Endothelial cell of umbilical vein (primary cell): ENCODE data around the gene DPP6. TPM values are rescaled to one million over a fixed set of nuclear protein-coding genes. Genes with fewer than 3 reads are reported as not detected.

ENCODE experiments used
- BruUV-seq: library from RNA; stranded (reverse); fragments of 400-500 nt; replicated peaks from 2 replicates; lab custom pipeline; 2021; lab: Mats Ljungman, UMichigan
- CTCF ChIA-PET: fragments of 300-600, 350-600 bp; sonication (Branson Sonifier 250); formaldehyde crosslinking; loops from one replicate; lab custom pipeline; 2021; ENCODE audit warnings: antibody characterized with exemption, inconsistent platforms; lab: Charles Lee
- POLR2A ChIA-PET: fragments of 300-600, 350-600 bp; sonication (Branson Sonifier 250); formaldehyde crosslinking; loops from one replicate; lab custom pipeline; 2021; ENCODE audit warnings: antibody characterized with exemption, inconsistent platforms; lab: Charles Lee
- DNase-seq: peaks from one replicate; pipeline ENCODE4 v3.0.0-alpha.2; 2011; ENCODE audit warnings: low read depth, low spot score
- FAIRE-seq: peaks from 2 replicates; lab custom pipeline; 2011; peaks lifted over from hg19 to GRCh38; lab: Jason Lieb, UNC
- H2AFZ ChIP-seq: 2 replicates; pipeline ENCODE4 v1.6.0; 2012; ENCODE audit warnings: low read depth, low read length, control low read depth, inconsistent platforms
- H3K27ac ChIP-seq: 2 replicates; pipeline ENCODE4 v1.5.1; 2011; ENCODE audit warnings: low read depth, mild to moderate bottlenecking, control low read depth, low read length, moderate library complexity; ENCODE audit not compliant: insufficient read depth
- H3K27me3 ChIP-seq, 2 experiments: 2 replicates each; pipeline versions ENCODE4 v1.6.0 to v1.6.1; 2011; ENCODE audit warnings: low read length in 2 of 2, mixed read lengths in 1 of 2; ENCODE audit not compliant: control insufficient read depth in 2 of 2, insufficient read depth in 2 of 2
- H3K36me3 ChIP-seq, 2 experiments: 2 replicates in 1 of 2; 3 replicates in 1 of 2; pipeline ENCODE4 v1.5.1; 2011; ENCODE audit warnings: low read length in 2 of 2, mild to moderate bottlenecking in 1 of 2, moderate library complexity in 1 of 2; ENCODE audit not compliant: control insufficient read depth in 2 of 2, insufficient read depth in 2 of 2; ENCODE audit errors: extremely low read depth in 1 of 2
- H3K4me1 ChIP-seq: 3 replicates; pipeline ENCODE4 v1.5.1; 2011; ENCODE audit warnings: mild to moderate bottlenecking, low read length; ENCODE audit not compliant: control insufficient read depth, insufficient read depth; ENCODE audit errors: extremely low read depth
- H3K4me2 ChIP-seq: 2 replicates; pipeline ENCODE4 v1.6.1; 2011; ENCODE audit warnings: low read length, control low read depth, mixed read lengths; ENCODE audit not compliant: insufficient read depth
- H3K4me3 ChIP-seq, 3 experiments: fragments of 200-600 bp in 1 of 3; sonication (generic), shearing (Covaris generic) in 1 of 3; replicated peaks in 1 of 3; 2 replicates each; pipeline ENCODE4 v1.5.1; 2011 to 2016; ENCODE audit warnings: control low read depth in 3 of 3, low read length in 3 of 3, mild to moderate bottlenecking in 2 of 3, inconsistent platforms in 1 of 3, low read depth in 1 of 3, moderate library complexity in 1 of 3; ENCODE audit not compliant: insufficient read depth in 1 of 3
- H3K79me2 ChIP-seq: 2 replicates; pipeline ENCODE4 v1.6.0; 2012; ENCODE audit warnings: low read length, inconsistent platforms; ENCODE audit not compliant: control insufficient read depth, insufficient read depth
- H3K9ac ChIP-seq: replicated peaks from 2 replicates; pipeline ENCODE3; 2011; ENCODE audit warnings: low read length, control low read depth; ENCODE audit not compliant: insufficient read depth; ENCODE audit errors: extremely low read depth
- H3K9me1 ChIP-seq: replicated peaks from 3 replicates; pipeline ENCODE4 v1.6.0; 2011; ENCODE audit warnings: mild to moderate bottlenecking, low read length; ENCODE audit not compliant: control insufficient read depth, insufficient read depth; ENCODE audit errors: extremely low read depth
- H3K9me3 ChIP-seq: replicated peaks from 2 replicates; pipeline ENCODE4 v1.5.1; 2012; ENCODE audit warnings: low read length, inconsistent platforms; ENCODE audit not compliant: control insufficient read depth, insufficient read depth
- H4K20me1 ChIP-seq: replicated peaks from 2 replicates; pipeline ENCODE3; 2011; ENCODE audit warnings: mild to moderate bottlenecking, low read length; ENCODE audit not compliant: control insufficient read depth, insufficient read depth; ENCODE audit errors: extremely low read depth
- EZH2 ChIP-seq: IDR thresholded peaks from 2 replicates; pipeline ENCODE4 v1.6.1; 2012; ENCODE audit warnings: borderline replicate concordance, low read depth, mild to moderate bottlenecking, moderate library complexity, low read length, inconsistent platforms; ENCODE audit not compliant: severe bottlenecking
- FOS ChIP-seq: IDR thresholded peaks from 2 replicates; pipeline ENCODE4 v1.6.1; 2011; ENCODE audit warnings: mild to moderate bottlenecking, low read length, moderate library complexity, borderline replicate concordance; ENCODE audit not compliant: insufficient read depth
- GATA2 ChIP-seq: IDR thresholded peaks from 2 replicates; pipeline ENCODE4 v1.7.0; 2011; ENCODE audit warnings: low read depth, mild to moderate bottlenecking, moderate library complexity, mixed read lengths, low read length; ENCODE audit not compliant: insufficient read length, insufficient read depth
- JUN ChIP-seq: IDR thresholded peaks from 2 replicates; pipeline ENCODE4 v1.6.1; 2011; ENCODE audit warnings: borderline replicate concordance, low read depth; ENCODE audit not compliant: insufficient read length, insufficient read depth
- MYC ChIP-seq: IDR thresholded peaks from one replicate; pipeline ENCODE4 v1.6.1; 2011; ENCODE audit warnings: mild to moderate bottlenecking, low read depth, low read length
- POLR2A ChIP-seq: IDR thresholded peaks from 2 replicates; pipeline ENCODE4 v1.6.1; 2012; ENCODE audit warnings: low read depth, mild to moderate bottlenecking, control low read depth, low read length
- POLR2AphosphoS5 ChIP-seq: IDR thresholded peaks from 2 replicates; pipeline ENCODE4 v1.6.1; 2012; ENCODE audit warnings: low read depth, mild to moderate bottlenecking, control low read depth, low read length, moderate library complexity; ENCODE audit not compliant: insufficient read depth
- dilution Hi-C: fragments of 300-500 bp; cut with MboI; formaldehyde crosslinking; loops from one replicate; pipeline ENCODE4 v1.15.0; 2019; ENCODE audit warnings: low sequenced_read_pairs; ENCODE audit not compliant: extremely low pct_ligation_motif_present
- intact Hi-C: fragments of 100-400 bp; cut with micrococcal nuclease; formaldehyde crosslinking; loops from one replicate; pipeline ENCODE4 v1.10.0; 2022
- polyA plus RNA-seq, 4 experiments: library from polyadenylated mRNA; depleted of rRNA in 3 of 4; stranded (reverse) in 3 of 4; unstranded in 1 of 4; fragments of >200 nt; gene quantifications; 2 replicates each; pipeline versions ENCODE4 v1.2.1 to v1.2.3, GENCODE V29; 2011 to 2012; ENCODE audit warnings: missing spikeins in 1 of 4
- total RNA-seq: library from RNA; stranded (reverse); gene quantifications from 2 replicates; pipeline ENCODE4 v1.2.3, GENCODE V29; 2021
- TF ChIP-seq, protein P1 (sequence below), 2 donors: IDR thresholded peaks; 1 replicate in 1 of 2; 2 replicates in 1 of 2; pipeline ENCODE4 v1.5.1; 2011; ENCODE audit warnings: low read length in 2 of 2, mild to moderate bottlenecking in 2 of 2, moderate library complexity in 2 of 2, control low read depth in 1 of 2, inconsistent platforms in 1 of 2, low read depth in 1 of 2; ENCODE audit not compliant: insufficient read depth in 1 of 2; ENCODE audit errors: extremely low read depth in 1 of 2
- TF ChIP-seq, protein P2 (sequence below): IDR thresholded peaks from 2 replicates; pipeline ENCODE4 v1.6.1; 2011; ENCODE audit not compliant: insufficient read depth, insufficient read length

The DPP6 gene
- total and polyA plus RNA-seq, 2 donors (not counting 3 experiments of a cell fraction or from before 2014, with no cell fraction given) = not detected

DNA sequence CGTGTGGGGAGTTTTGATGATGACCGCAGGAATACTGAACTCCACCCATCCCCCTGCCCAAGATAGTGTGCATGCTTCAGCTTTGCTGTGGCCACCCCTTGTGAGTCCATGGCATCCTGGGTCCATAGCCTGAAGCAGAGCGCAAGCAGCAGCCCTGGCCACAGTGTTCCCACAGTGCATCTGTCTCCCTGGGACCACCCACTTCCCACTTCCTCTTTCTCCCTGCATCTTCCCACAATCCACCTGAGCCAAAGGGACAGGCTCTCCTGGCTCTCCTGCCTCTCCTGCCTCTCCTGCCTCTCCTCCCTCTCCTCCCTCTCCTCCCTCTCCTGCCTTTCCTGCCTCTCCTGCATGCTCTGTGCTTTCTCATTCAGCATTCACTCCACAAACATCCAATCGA lies 800.0 kb downstream of the DPP6 start:
- DNase-seq = no peak
- H3K4me3 ChIP-seq = no peak overlapping the region
- no peak overlapping the region for H3K27ac ChIP-seq
- TF ChIP-seq JUN (no peak), FOS (no peak), MYC (no peak), POLR2AphosphoS5 (no peak), POLR2A (no peak), GATA2 (no peak), EZH2 (no peak)
- TF ChIP-seq, protein P1, sequence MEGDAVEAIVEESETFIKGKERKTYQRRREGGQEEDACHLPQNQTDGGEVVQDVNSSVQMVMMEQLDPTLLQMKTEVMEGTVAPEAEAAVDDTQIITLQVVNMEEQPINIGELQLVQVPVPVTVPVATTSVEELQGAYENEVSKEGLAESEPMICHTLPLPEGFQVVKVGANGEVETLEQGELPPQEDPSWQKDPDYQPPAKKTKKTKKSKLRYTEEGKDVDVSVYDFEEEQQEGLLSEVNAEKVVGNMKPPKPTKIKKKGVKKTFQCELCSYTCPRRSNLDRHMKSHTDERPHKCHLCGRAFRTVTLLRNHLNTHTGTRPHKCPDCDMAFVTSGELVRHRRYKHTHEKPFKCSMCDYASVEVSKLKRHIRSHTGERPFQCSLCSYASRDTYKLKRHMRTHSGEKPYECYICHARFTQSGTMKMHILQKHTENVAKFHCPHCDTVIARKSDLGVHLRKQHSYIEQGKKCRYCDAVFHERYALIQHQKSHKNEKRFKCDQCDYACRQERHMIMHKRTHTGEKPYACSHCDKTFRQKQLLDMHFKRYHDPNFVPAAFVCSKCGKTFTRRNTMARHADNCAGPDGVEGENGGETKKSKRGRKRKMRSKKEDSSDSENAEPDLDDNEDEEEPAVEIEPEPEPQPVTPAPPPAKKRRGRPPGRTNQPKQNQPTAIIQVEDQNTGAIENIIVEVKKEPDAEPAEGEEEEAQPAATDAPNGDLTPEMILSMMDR (IDR thresholded peaks at IDR 0.05; ENCODE audit: extremely low read depth in 1 of 2, insufficient read depth in 1 of 2, low read depth in 1 of 2, low read length in 2 of 2) = no peak
- TF ChIP-seq, protein P2, sequence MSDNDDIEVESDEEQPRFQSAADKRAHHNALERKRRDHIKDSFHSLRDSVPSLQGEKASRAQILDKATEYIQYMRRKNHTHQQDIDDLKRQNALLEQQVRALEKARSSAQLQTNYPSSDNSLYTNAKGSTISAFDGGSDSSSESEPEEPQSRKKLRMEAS = no peak
- BruUV-seq = no TSS peak
- no peak overlapping the region for H2AFZ ChIP-seq
- H3K27me3 ChIP-seq = no peaks in the 10 kb centered on the region
- no peaks in the 10 kb centered on the region for H3K4me1 ChIP-seq
- no peaks in the 10 kb centered on the region for H3K36me3 ChIP-seq
- no peak for FAIRE-seq
- H4K20me1 ChIP-seq = no peaks in the 10 kb centered on the region
- dilution Hi-C loops (no loop called here), intact Hi-C loops (no loop called here)
- H3K9me1 ChIP-seq = no peaks in the 10 kb centered on the region
- POLR2A ChIA-PET = no interaction called here
- no peaks in the 10 kb centered on the region for H3K79me2 ChIP-seq
- CTCF ChIA-PET = no interaction called here
- H3K9me3 ChIP-seq = no peaks in the 10 kb centered on the region
- H3K4me2 ChIP-seq = no peak overlapping the region
- H3K9ac ChIP-seq = no peak overlapping the region
